ENCODE measurements around the gene ARL17A. TPM values are rescaled to one million over a fixed set of nuclear protein-coding genes. Genes with fewer than 3 reads are reported as not detected.
"Not testable (repeated sequence)": the region's sequence is repeated elsewhere in the genome, so short reads cannot be mapped to it uniquely, and the experiment has no call there.

ARL17A gene
- total RNA-seq, 1 donor from 2014 or later, result 8.0 TPM

GRCh38 chr17:46598344-46598931 lies 18.9 kb upstream of the ARL17A start:
- not testable (repeated sequence) for H3K4me3 Mint-ChIP-seq (ENCODE audit: unreplicated experiment); H3K36me3 Mint-ChIP-seq (ENCODE audit: low read depth, unreplicated experiment); H3K27ac Mint-ChIP-seq (ENCODE audit: unreplicated experiment); H3K4me1 Mint-ChIP-seq (ENCODE audit: unreplicated experiment); H3K27me3 Mint-ChIP-seq (ENCODE audit: unreplicated experiment); H3K9me3 Mint-ChIP-seq (ENCODE audit: unreplicated experiment); DNase-seq (ENCODE audit: low spot score)

GRCh38 chr17:46591332-46591731 lies 11.8 kb upstream of the ARL17A start:
- not testable (repeated sequence) for H3K27ac Mint-ChIP-seq (ENCODE audit: unreplicated experiment); DNase-seq (ENCODE audit: low spot score)

GRCh38 chr17:46590157-46591146 lies 11.0 kb upstream of the ARL17A start, which contains the start of gene NSF:
Gene NSF (plus strand): TSS chr17:46590669. CDS start chr17:46590776, 107 bp downstream.
- H3K4me3 Mint-ChIP-seq (ENCODE audit: unreplicated experiment); H3K27me3 Mint-ChIP-seq (ENCODE audit: unreplicated experiment); H3K36me3 Mint-ChIP-seq (ENCODE audit: low read depth, unreplicated experiment): not testable (repeated sequence)

More at GRCh38 chr17:46591332-46591731, 11.8 kb upstream of the ARL17A start:
- H3K36me3 Mint-ChIP-seq (ENCODE audit: low read depth, unreplicated experiment); H3K9me3 Mint-ChIP-seq (ENCODE audit: unreplicated experiment); H3K4me3 Mint-ChIP-seq (ENCODE audit: unreplicated experiment); H3K27me3 Mint-ChIP-seq (ENCODE audit: unreplicated experiment); H3K4me1 Mint-ChIP-seq (ENCODE audit: unreplicated experiment): not testable (repeated sequence)

GRCh38 chr17:46585444-46585843 lies 6.0 kb upstream of the ARL17A start:
- H3K4me1 Mint-ChIP-seq (ENCODE audit: unreplicated experiment); H3K9me3 Mint-ChIP-seq (ENCODE audit: unreplicated experiment); DNase-seq (ENCODE audit: low spot score); H3K4me3 Mint-ChIP-seq (ENCODE audit: unreplicated experiment); H3K27ac Mint-ChIP-seq (ENCODE audit: unreplicated experiment); H3K27me3 Mint-ChIP-seq (ENCODE audit: unreplicated experiment); H3K36me3 Mint-ChIP-seq (ENCODE audit: low read depth, unreplicated experiment): not testable (repeated sequence)

More at GRCh38 chr17:46590157-46591146, 11.0 kb upstream of the ARL17A start, which contains the start of gene NSF:
- DNase-seq (ENCODE audit: low spot score); H3K9me3 Mint-ChIP-seq (ENCODE audit: unreplicated experiment); H3K27ac Mint-ChIP-seq (ENCODE audit: unreplicated experiment); H3K4me1 Mint-ChIP-seq (ENCODE audit: unreplicated experiment): not testable (repeated sequence)

DNA sequence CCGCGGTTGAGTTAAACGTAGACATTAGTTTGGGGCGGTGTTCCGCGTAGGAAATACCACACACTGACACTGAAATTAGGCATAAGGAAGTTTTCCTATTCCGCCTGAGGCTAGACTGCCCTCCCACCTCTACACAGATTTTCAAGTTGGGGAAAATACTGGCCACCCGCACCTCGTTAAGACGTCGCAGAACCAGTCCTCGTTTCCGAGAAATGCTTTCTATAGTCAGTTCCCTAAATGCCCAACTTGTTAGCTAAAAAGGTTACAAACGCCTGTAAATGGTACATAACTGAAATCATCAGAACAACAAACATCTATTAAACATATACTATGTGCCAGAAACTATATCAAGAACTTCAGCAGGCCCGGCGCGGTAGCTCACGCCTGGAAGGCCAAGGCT lies 591 bp upstream of the ARL17A start:
- H3K27me3 Mint-ChIP-seq (ENCODE audit: unreplicated experiment); H3K36me3 Mint-ChIP-seq (ENCODE audit: low read depth, unreplicated experiment); DNase-seq (ENCODE audit: low spot score); H3K4me1 Mint-ChIP-seq (ENCODE audit: unreplicated experiment); H3K4me3 Mint-ChIP-seq (ENCODE audit: unreplicated experiment); H3K9me3 Mint-ChIP-seq (ENCODE audit: unreplicated experiment); H3K27ac Mint-ChIP-seq (ENCODE audit: unreplicated experiment): not testable (repeated sequence)

DNA sequence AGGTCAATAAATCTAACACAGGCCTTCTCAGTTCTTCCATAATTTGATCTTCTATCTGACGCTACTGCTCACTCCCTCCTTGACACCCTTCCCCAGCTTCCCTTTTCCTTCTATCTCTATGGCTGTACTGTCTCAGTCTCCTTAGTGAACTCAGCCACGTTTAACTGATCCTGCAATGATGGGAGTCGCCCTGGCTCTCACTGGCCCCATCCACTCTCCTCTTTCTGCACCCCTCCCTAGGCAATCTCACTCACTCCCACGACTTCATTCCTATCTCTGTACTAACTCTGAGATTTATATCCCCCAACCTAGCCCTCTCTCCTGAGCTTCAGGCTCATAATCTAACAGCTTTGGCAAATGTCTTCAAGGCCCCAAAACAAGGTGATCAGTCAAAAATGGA lies 7.7 kb downstream of the ARL17A start:
- H3K9me3 Mint-ChIP-seq (ENCODE audit: unreplicated experiment); DNase-seq (ENCODE audit: low spot score); H3K36me3 Mint-ChIP-seq (ENCODE audit: low read depth, unreplicated experiment); H3K27ac Mint-ChIP-seq (ENCODE audit: unreplicated experiment); H3K4me3 Mint-ChIP-seq (ENCODE audit: unreplicated experiment); H3K27me3 Mint-ChIP-seq (ENCODE audit: unreplicated experiment); H3K4me1 Mint-ChIP-seq (ENCODE audit: unreplicated experiment): not testable (repeated sequence)

GRCh38 chr17:46566980-46567379 lies 12.5 kb downstream of the ARL17A start:
- H3K36me3 Mint-ChIP-seq (ENCODE audit: low read depth, unreplicated experiment); H3K4me1 Mint-ChIP-seq (ENCODE audit: unreplicated experiment); DNase-seq (ENCODE audit: low spot score); H3K9me3 Mint-ChIP-seq (ENCODE audit: unreplicated experiment); H3K4me3 Mint-ChIP-seq (ENCODE audit: unreplicated experiment); H3K27me3 Mint-ChIP-seq (ENCODE audit: unreplicated experiment); H3K27ac Mint-ChIP-seq (ENCODE audit: unreplicated experiment): not testable (repeated sequence)

GRCh38 chr17:46566284-46566683 lies 13.2 kb downstream of the ARL17A start:
- H3K27me3 Mint-ChIP-seq (ENCODE audit: unreplicated experiment); H3K9me3 Mint-ChIP-seq (ENCODE audit: unreplicated experiment); H3K4me1 Mint-ChIP-seq (ENCODE audit: unreplicated experiment); DNase-seq (ENCODE audit: low spot score); H3K4me3 Mint-ChIP-seq (ENCODE audit: unreplicated experiment); H3K27ac Mint-ChIP-seq (ENCODE audit: unreplicated experiment); H3K36me3 Mint-ChIP-seq (ENCODE audit: low read depth, unreplicated experiment): not testable (repeated sequence)

GRCh38 chr17:46560048-46560447 lies 19.4 kb downstream of the ARL17A start:
- not testable (repeated sequence) for H3K27me3 Mint-ChIP-seq (ENCODE audit: unreplicated experiment); H3K9me3 Mint-ChIP-seq (ENCODE audit: unreplicated experiment); H3K4me3 Mint-ChIP-seq (ENCODE audit: unreplicated experiment); DNase-seq (ENCODE audit: low spot score); H3K27ac Mint-ChIP-seq (ENCODE audit: unreplicated experiment); H3K36me3 Mint-ChIP-seq (ENCODE audit: low read depth, unreplicated experiment); H3K4me1 Mint-ChIP-seq (ENCODE audit: unreplicated experiment)

DNA sequence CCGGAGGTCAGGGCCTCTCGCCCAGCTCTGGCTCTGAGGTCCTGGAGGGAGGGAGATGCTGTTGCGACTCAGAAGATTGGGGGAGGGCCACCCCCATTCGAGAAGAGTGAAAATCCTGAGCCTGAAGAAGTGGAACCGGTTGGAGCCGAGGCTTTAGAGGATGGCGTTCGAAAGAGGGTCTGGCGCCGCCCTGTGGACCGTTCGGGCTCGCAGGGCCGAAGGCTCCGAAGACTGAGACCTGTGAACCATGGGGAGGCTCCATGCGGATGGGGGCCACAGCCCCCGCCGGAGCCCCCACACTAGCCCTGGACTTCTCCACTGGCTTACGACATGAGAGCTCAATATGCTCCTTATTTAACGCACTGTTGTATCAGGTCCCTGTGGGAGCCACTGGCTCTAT lies 20.3 kb downstream of the ARL17A start:
- not testable (repeated sequence) for H3K4me1 Mint-ChIP-seq (ENCODE audit: unreplicated experiment); DNase-seq (ENCODE audit: low spot score); H3K9me3 Mint-ChIP-seq (ENCODE audit: unreplicated experiment); H3K27ac Mint-ChIP-seq (ENCODE audit: unreplicated experiment); H3K36me3 Mint-ChIP-seq (ENCODE audit: low read depth, unreplicated experiment); H3K4me3 Mint-ChIP-seq (ENCODE audit: unreplicated experiment); H3K27me3 Mint-ChIP-seq (ENCODE audit: unreplicated experiment)

DNA sequence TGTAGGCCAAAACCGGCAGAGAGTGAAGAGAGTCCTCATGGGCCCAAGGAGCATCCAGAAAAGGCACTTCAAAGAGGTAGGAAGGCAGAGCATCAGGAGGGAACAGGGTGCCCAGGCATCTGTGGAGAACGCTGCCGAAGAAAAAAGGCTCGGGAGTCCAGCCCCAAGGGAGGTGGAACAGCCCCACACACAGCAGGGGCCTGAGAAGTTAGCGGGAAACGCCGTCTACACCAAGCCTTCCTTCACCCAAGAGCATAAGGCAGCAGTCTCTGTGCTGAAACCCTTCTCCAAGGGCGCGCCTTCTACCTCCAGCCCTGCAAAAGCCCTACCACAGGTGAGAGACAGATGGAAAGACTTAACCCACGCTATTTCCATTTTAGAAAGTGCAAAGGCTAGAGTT lies 30.9 kb downstream of the ARL17A start:
- not testable (repeated sequence) for H3K9me3 Mint-ChIP-seq (ENCODE audit: unreplicated experiment); DNase-seq (ENCODE audit: low spot score); H3K36me3 Mint-ChIP-seq (ENCODE audit: low read depth, unreplicated experiment); H3K27me3 Mint-ChIP-seq (ENCODE audit: unreplicated experiment); H3K27ac Mint-ChIP-seq (ENCODE audit: unreplicated experiment); H3K4me1 Mint-ChIP-seq (ENCODE audit: unreplicated experiment)
- H3K4me3 Mint-ChIP-seq (ENCODE audit: unreplicated experiment), result peak overlapping the region; percentile 0

DNA sequence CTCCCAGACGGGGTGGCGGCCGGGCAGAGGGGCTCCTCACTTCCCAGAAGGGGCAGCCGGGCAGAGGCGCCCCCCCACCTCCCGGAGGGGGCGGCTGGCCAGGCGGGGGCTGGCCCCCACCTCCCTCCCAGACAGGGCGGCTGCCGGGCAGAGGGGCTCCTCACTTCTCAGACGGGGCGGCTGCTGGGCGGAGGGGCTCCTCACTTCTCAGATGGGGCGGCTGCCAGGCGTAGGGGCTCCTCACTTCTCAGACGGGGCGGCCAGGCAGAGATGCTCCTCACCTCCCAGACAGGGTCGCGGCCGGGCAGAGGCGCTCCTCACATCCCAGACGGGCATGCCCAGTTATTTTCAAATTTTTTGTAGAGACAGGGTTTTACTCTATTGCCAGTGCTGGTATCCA lies 44.8 kb downstream of the ARL17A start:
- not testable (repeated sequence) for H3K36me3 Mint-ChIP-seq (ENCODE audit: low read depth, unreplicated experiment); H3K27me3 Mint-ChIP-seq (ENCODE audit: unreplicated experiment); H3K4me3 Mint-ChIP-seq (ENCODE audit: unreplicated experiment); H3K4me1 Mint-ChIP-seq (ENCODE audit: unreplicated experiment); H3K27ac Mint-ChIP-seq (ENCODE audit: unreplicated experiment); H3K9me3 Mint-ChIP-seq (ENCODE audit: unreplicated experiment); DNase-seq (ENCODE audit: low spot score)

Measured in endothelial cell (in vitro differentiated cells).